CD4-positive, alpha-beta T cell (primary cell): ENCODE measurements around the gene UNC13D. TPM values are rescaled to one million over a fixed set of nuclear protein-coding genes. Genes with fewer than 3 reads are reported as not detected.

Experiments used
- ATAC-seq: fragments of 200-7000 bp; cut with Tn5 transposase; one replicate; pipeline ENCODE4 v1.10.0; 2022; ENCODE audit warnings: mild to moderate bottlenecking; ENCODE audit not compliant: poor library complexity
- CTCF ChIA-PET: fragments of 350-600 bp; sonication (Branson Sonifier 250); formaldehyde crosslinking; loops from one replicate; lab custom pipeline; 2021; ENCODE audit warnings: antibody characterized with exemption, inconsistent platforms; lab: Charles Lee
- POLR2A ChIA-PET: fragments of 350-600 bp; sonication (Branson Sonifier 250); formaldehyde crosslinking; loops from one replicate; lab custom pipeline; 2021; ENCODE audit warnings: antibody characterized with exemption, inconsistent platforms; lab: Charles Lee
- DNase-seq, 14 experiments: peaks; one replicate each; pipeline ENCODE4 v3.0.0-alpha.2; 2013 to 2020; ENCODE audit warnings: mixed read lengths in 2 of 14
- H3K27ac ChIP-seq, 2 donors: one replicate each; pipeline versions ENCODE4 v1.5.1 to v1.7.0; 2013; ENCODE audit warnings: low read length in 2 of 2, low read depth in 1 of 2, mild to moderate bottlenecking in 1 of 2
- H3K27me3 ChIP-seq, 2 experiments: 1 replicate in 1 of 2; 2 replicates in 1 of 2; pipeline versions ENCODE4 v1.6.1 to v1.7.0; 2013; ENCODE audit warnings: low read length in 2 of 2, control low read depth in 1 of 2, mild to moderate bottlenecking in 1 of 2, moderate library complexity in 1 of 2; ENCODE audit not compliant: insufficient read depth in 2 of 2, control insufficient read depth in 1 of 2
- H3K36me3 ChIP-seq: one replicate; pipeline ENCODE4 v1.6.1; 2013; ENCODE audit warnings: low read length, control low read depth; ENCODE audit not compliant: insufficient read depth
- H3K4me1 ChIP-seq: one replicate; pipeline ENCODE4 v1.6.1; 2013; ENCODE audit warnings: low read length, control low read depth; ENCODE audit not compliant: insufficient read depth
- H3K4me3 ChIP-seq: one replicate; pipeline ENCODE4 v1.5.1; 2013; ENCODE audit warnings: mild to moderate bottlenecking, low read length, moderate library complexity
- H3K9me3 ChIP-seq, 2 experiments: 1 replicate in 1 of 2; 2 replicates in 1 of 2; pipeline versions ENCODE4 v1.6.1 to v1.7.0; 2013; ENCODE audit warnings: low read length in 2 of 2, mild to moderate bottlenecking in 2 of 2, control low read depth in 1 of 2, moderate library complexity in 1 of 2; ENCODE audit not compliant: control insufficient read depth in 1 of 2, insufficient read depth in 1 of 2
- H3K27ac Mint-ChIP-seq: one replicate; pipeline ENCODE4 v1.8.0; 2020; ENCODE audit warnings: mixed read lengths
- H3K27me3 Mint-ChIP-seq: one replicate; pipeline ENCODE4 v1.8.0; 2021; ENCODE audit warnings: mixed read lengths
- H3K36me3 Mint-ChIP-seq: one replicate; pipeline ENCODE4 v1.8.0; 2021; ENCODE audit warnings: low read depth, mixed read lengths
- H3K4me1 Mint-ChIP-seq: one replicate; pipeline ENCODE4 v1.8.0; 2021; ENCODE audit warnings: low read depth, mixed read lengths
- H3K4me3 Mint-ChIP-seq: one replicate; pipeline ENCODE4 v1.8.0; 2020; ENCODE audit warnings: mild to moderate bottlenecking, mixed read lengths
- H3K9me3 Mint-ChIP-seq: one replicate; pipeline ENCODE4 v1.8.0; 2020; ENCODE audit warnings: mixed read lengths
- intact Hi-C, 2 experiments: fragments of 100-400 bp; cut with DNase I in 1 of 2; cut with micrococcal nuclease in 1 of 2; formaldehyde crosslinking; loops; one replicate each; pipeline versions ENCODE4 v1.15.1 to v1.9.0; 2023 to 2025; cut with DNase I, micrococcal nuclease
- total RNA-seq, 174 experiments: library from RNA in 2 of 174; stranded (reverse) in 2 of 174; gene quantifications; one replicate each; pipeline ENCODE4 v1.2.3 and lab custom pipeline; 2021 to 2026
- TF ChIP-seq, protein P1 (sequence below): fragments of 200-600 bp; IDR thresholded peaks from one replicate; pipeline ENCODE4 v1.8.0; 2022; ENCODE audit warnings: antibody characterized with exemption, mild to moderate bottlenecking

Gene UNC13D
- total RNA-seq, 2 experiments from 2014 or later = 110 to 112 TPM

DNA sequence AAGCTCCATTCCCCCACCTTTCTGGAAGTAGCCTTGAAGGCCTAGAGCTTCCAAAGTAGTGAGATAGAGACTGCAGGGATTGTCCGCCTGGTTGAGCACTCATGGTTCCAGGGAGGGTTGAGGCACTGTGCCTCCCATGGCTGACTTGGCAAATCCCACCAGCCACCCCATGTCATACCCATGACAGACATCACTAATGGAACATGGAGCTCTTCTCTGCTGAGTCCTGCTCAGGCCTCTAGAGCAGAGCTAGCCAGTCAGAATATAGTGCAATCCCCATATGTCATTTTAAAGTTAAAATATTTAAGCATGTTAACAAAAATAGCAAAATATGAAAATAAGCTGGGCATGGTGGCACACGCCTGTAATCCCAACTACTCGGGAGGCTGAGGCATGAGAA, 28.8 kb downstream of the UNC13D start:
- Histone ChIP-seq H3K27me3 (no peaks in the 10 kb centered on the region), H3K27ac (no peak overlapping the region), H3K36me3 (peaks cover 89% of the 10 kb centered on the region), H3K4me3 (no peak overlapping the region), H3K9me3 (no peaks in the 10 kb centered on the region), H3K4me1 (no peaks in the 10 kb centered on the region)
- intact Hi-C loops = no loop called here
- no peak for DNase-seq
- TF ChIP-seq, protein P1, sequence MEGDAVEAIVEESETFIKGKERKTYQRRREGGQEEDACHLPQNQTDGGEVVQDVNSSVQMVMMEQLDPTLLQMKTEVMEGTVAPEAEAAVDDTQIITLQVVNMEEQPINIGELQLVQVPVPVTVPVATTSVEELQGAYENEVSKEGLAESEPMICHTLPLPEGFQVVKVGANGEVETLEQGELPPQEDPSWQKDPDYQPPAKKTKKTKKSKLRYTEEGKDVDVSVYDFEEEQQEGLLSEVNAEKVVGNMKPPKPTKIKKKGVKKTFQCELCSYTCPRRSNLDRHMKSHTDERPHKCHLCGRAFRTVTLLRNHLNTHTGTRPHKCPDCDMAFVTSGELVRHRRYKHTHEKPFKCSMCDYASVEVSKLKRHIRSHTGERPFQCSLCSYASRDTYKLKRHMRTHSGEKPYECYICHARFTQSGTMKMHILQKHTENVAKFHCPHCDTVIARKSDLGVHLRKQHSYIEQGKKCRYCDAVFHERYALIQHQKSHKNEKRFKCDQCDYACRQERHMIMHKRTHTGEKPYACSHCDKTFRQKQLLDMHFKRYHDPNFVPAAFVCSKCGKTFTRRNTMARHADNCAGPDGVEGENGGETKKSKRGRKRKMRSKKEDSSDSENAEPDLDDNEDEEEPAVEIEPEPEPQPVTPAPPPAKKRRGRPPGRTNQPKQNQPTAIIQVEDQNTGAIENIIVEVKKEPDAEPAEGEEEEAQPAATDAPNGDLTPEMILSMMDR = no peak
- Mint-ChIP-seq H3K36me3 (peaks cover 73% of the 10 kb centered on the region), H3K9me3 (no peaks in the 10 kb centered on the region), H3K27ac (no peak overlapping the region), H3K27me3 (no peaks in the 10 kb centered on the region), H3K4me1 (no peaks in the 10 kb centered on the region), H3K4me3 (no peak overlapping the region)
- no peak for ATAC-seq
- CTCF ChIA-PET = interaction anchor here (0.9 kb wide), 1 partner anchor 62 kb away, joined by 3 read pairs; no protein-coding TSS in a partner anchor
- POLR2A ChIA-PET = no interaction called here

DNA sequence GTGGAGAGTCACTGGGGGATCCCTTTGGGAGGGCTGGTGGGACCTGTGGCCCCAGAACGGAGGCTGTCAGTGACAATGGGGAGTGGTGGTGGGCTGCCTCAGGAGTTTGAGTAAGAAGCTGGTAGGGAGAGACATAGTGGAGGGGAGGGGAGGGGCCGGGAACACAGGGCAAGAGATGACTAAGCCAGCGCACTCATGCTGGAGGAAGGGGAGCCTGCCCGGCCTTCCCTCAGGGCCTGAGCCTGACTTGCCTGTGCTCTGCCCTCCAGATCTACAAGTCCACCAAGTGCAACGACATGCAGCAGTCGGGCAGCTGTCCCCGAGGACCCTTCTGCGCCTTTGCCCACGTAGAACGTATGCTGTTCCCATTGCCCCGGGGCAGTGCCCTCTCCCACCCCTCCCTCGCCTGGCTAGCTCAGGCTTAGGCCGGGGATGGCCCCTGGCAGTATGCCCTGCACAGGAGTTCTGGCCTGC, 29.3 kb downstream of the UNC13D start:
- Histone ChIP-seq H3K27me3 (no peaks in the 10 kb centered on the region), H3K36me3 (peaks cover 89% of the 10 kb centered on the region), H3K9me3 (no peaks in the 10 kb centered on the region), H3K4me3 (no peak overlapping the region), H3K4me1 (no peaks in the 10 kb centered on the region), H3K27ac (no peak overlapping the region)
- TF ChIP-seq, protein P1 = no peak
- H3K36me3 Mint-ChIP-seq = peaks cover 71% of the 10 kb centered on the region
- H3K4me1 Mint-ChIP-seq = no peaks in the 10 kb centered on the region
- DNase-seq = no peak
- ChIA-PET POLR2A (no interaction called here), CTCF (interaction anchor here (0.9 kb wide), 1 partner anchor 63 kb away, joined by 3 read pairs; no protein-coding TSS in a partner anchor)
- H3K27ac Mint-ChIP-seq = no peak overlapping the region
- no peak for ATAC-seq
- no peaks in the 10 kb centered on the region for H3K27me3 Mint-ChIP-seq
- H3K9me3 Mint-ChIP-seq = no peaks in the 10 kb centered on the region
- intact Hi-C loops = no loop called here
- no peak overlapping the region for H3K4me3 Mint-ChIP-seq

DNA sequence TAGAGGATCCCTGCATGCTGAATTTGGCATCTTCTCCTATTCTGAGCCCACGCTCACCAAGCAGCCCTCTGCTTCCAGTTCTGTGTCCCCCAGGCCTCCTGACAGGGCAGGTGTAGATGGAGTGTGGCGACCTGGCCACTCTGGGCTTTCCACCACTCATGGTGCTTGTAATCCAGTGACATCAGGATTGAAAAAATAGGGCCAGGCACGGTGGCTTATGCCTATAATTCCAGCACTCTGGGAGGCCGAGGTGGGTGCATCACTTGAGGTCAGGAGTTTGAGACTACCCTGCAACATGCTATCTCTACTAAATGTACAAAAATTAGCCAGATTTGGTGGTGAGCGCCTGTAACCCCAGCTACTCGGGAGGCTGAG, 30.2 kb downstream of the UNC13D start:
- H3K9me3 ChIP-seq = no peaks in the 10 kb centered on the region
- intact Hi-C loops = no loop called here
- no peak overlapping the region for H3K4me3 ChIP-seq
- H3K27me3 ChIP-seq = no peaks in the 10 kb centered on the region
- no peak for DNase-seq
- Mint-ChIP-seq H3K9me3 (no peaks in the 10 kb centered on the region), H3K4me3 (no peak overlapping the region), H3K36me3 (peaks cover 62% of the 10 kb centered on the region), H3K4me1 (no peaks in the 10 kb centered on the region), H3K27ac (no peak overlapping the region), H3K27me3 (no peaks in the 10 kb centered on the region)
- ChIA-PET CTCF (no interaction called here), POLR2A (interaction anchor here (0.9 to 1.2 kb wide), 2 partner anchors 11 to 41 kb away, joined by 3 to 4 read pairs; partner anchors contain the start of gene WBP2)
- TF ChIP-seq, protein P1 = no peak
- no peak for ATAC-seq
- no peak overlapping the region for H3K27ac ChIP-seq
- H3K36me3 ChIP-seq = peaks cover 87% of the 10 kb centered on the region
- H3K4me1 ChIP-seq = no peaks in the 10 kb centered on the region
